ENCODE data around the gene KCNH8.

DNA sequence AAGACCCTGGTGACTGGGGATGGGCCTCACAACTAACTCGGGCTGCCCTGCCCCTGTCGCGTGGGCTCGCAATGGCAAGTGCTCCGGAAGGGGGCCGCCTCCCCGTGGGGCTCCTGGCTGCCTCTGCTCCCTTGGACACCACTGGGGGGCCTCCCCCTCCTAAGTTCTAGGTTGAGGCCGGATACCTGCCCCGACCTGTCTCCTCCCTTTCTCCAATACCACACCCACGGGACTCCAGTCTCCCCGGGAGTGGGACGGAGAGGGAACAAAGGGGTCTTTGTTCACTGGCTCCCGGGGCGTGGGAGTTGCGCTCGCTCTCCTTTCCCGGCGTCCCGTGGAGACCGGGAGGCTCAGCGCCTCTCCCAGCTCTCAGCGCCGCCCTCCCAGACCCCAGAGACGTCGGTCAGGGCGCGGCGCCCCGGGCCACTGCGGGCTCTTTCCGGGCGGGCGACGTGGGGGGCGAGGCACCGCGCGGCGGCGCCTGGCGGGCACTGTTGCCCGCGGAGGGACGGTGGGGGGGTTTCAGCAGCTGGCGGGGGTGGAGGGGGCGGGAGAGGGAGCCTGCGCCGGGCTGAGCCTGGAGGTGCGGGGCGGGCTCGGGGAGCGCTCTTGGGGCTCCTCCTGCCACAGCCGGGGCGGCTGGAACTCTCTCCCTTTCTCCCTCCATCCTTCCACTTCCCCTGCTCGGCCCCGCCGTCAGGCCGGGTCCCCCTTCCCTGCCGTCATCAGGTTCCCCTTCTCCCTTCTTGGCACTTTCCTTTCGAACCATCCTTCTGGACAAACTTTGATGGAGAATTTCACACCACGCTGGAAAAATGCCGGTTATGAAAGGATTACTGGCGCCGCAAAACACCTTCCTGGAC, at the start of gene KCNH8:
- TF ChIP-seq, protein P1, sequence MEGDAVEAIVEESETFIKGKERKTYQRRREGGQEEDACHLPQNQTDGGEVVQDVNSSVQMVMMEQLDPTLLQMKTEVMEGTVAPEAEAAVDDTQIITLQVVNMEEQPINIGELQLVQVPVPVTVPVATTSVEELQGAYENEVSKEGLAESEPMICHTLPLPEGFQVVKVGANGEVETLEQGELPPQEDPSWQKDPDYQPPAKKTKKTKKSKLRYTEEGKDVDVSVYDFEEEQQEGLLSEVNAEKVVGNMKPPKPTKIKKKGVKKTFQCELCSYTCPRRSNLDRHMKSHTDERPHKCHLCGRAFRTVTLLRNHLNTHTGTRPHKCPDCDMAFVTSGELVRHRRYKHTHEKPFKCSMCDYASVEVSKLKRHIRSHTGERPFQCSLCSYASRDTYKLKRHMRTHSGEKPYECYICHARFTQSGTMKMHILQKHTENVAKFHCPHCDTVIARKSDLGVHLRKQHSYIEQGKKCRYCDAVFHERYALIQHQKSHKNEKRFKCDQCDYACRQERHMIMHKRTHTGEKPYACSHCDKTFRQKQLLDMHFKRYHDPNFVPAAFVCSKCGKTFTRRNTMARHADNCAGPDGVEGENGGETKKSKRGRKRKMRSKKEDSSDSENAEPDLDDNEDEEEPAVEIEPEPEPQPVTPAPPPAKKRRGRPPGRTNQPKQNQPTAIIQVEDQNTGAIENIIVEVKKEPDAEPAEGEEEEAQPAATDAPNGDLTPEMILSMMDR (IDR thresholded peaks at IDR 0.05) = no peak
- TF ChIP-seq EZH2 (IDR thresholded peaks at IDR 0.05) (peak; percentile 46), EZH2phosphoT487 (IDR thresholded peaks at IDR 0.05) (peak; percentile 24)
